B cell (primary cell): Measurements from ENCODE around the gene REEP6. TPM values are rescaled to one million over a fixed set of nuclear protein-coding genes. Genes with fewer than 3 reads are reported as not detected.
A peak's percentile ranks its signal among the peaks of the same experiment; 100 is the strongest.

Source experiments
- ATAC-seq: fragments of 200-7000 bp; cut with Tn5 transposase; one replicate; pipeline ENCODE4 v1.10.0; 2021; ENCODE audit warnings: low read depth, mild to moderate bottlenecking, moderate number of reproducible peaks, moderate library complexity
- CTCF ChIA-PET: fragments of 350-600 bp; sonication (Branson Sonifier 250); formaldehyde crosslinking; loops from one replicate; lab custom pipeline; 2021; ENCODE audit warnings: antibody characterized with exemption, inconsistent platforms; lab: Charles Lee
- POLR2A ChIA-PET: fragments of 350-600 bp; sonication (Branson Sonifier 250); formaldehyde crosslinking; loops from one replicate; lab custom pipeline; 2021; ENCODE audit warnings: antibody characterized with exemption; lab: Charles Lee
- DNase-seq: peaks from one replicate; pipeline ENCODE4 v3.0.0; 2013
- H2AFZ ChIP-seq: 2 replicates; pipeline ENCODE4 v1.6.1; 2012; ENCODE audit warnings: mild to moderate bottlenecking, low read depth, low read length; ENCODE audit not compliant: insufficient read depth, poor library complexity, severe bottlenecking
- H3K27ac ChIP-seq, 2 donors: 1 replicate in 1 of 2; 2 replicates in 1 of 2; pipeline ENCODE4 v1.5.1; 2012 to 2013; ENCODE audit warnings: low read length in 2 of 2, mild to moderate bottlenecking in 2 of 2, moderate library complexity in 1 of 2
- H3K27me3 ChIP-seq, 4 experiments: fragments of 200-600 bp in 1 of 4; sonication (generic) in 1 of 4; replicated peaks in 1 of 4; 1 replicate in 2 of 4; 2 replicates in 2 of 4; pipeline versions ENCODE4 v1.6.1 to v1.7.0; 2013 to 2016; ENCODE audit warnings: low read length in 3 of 4, mild to moderate bottlenecking in 2 of 4, mixed read lengths in 1 of 4, moderate library complexity in 1 of 4; ENCODE audit not compliant: insufficient read depth in 4 of 4, control insufficient read depth in 3 of 4; ENCODE audit errors: control extremely low read depth in 1 of 4
- H3K36me3 ChIP-seq, 2 experiments: replicated peaks in 1 of 2; 1 replicate in 1 of 2; 2 replicates in 1 of 2; pipeline versions ENCODE4 v1.6.1 to v1.7.1; 2013; ENCODE audit warnings: low read length in 1 of 2; ENCODE audit not compliant: insufficient read depth in 2 of 2, control insufficient read depth in 1 of 2; ENCODE audit errors: control extremely low read depth in 1 of 2, extremely low read depth in 1 of 2
- H3K4me1 ChIP-seq, 2 donors: fragments of 200-600 bp in 1 of 2; sonication (generic) in 1 of 2; 1 replicate in 1 of 2; 2 replicates in 1 of 2; pipeline versions ENCODE4 v1.5.1 to v1.6.1; 2013 to 2017; ENCODE audit warnings: low read length in 2 of 2; ENCODE audit not compliant: control insufficient read depth in 2 of 2, insufficient read depth in 2 of 2
- H3K4me2 ChIP-seq: replicated peaks from 2 replicates; pipeline ENCODE3; 2012; ENCODE audit warnings: mild to moderate bottlenecking, low read depth, low read length; ENCODE audit not compliant: poor library complexity, severe bottlenecking
- H3K4me3 ChIP-seq, 5 experiments: fragments of 200-600 bp in 1 of 5; sonication (generic) in 1 of 5; 1 replicate in 3 of 5; 2 replicates in 2 of 5; pipeline versions ENCODE4 v1.5.1 to v1.7.0; 2011 to 2016; ENCODE audit warnings: low read length in 4 of 5, mild to moderate bottlenecking in 4 of 5, low read depth in 2 of 5, control low read depth in 1 of 5, moderate library complexity in 1 of 5; ENCODE audit not compliant: insufficient read depth in 1 of 5; ENCODE audit errors: control extremely low read depth in 1 of 5, extremely low read depth in 1 of 5
- H3K79me2 ChIP-seq: fragments of 200-600 bp; sonication (generic); one replicate; pipeline ENCODE4 v1.6.0; 2016; ENCODE audit warnings: low read length; ENCODE audit not compliant: control insufficient read depth, insufficient read depth
- H3K9ac ChIP-seq: fragments of 200-600 bp; sonication (generic); 2 replicates; pipeline ENCODE4 v1.6.1; 2017; ENCODE audit warnings: mild to moderate bottlenecking, low read length, moderate library complexity
- H3K9me3 ChIP-seq, 3 donors: one replicate each; pipeline versions ENCODE4 v1.6.1 to v1.7.1; 2013; ENCODE audit warnings: low read length in 2 of 3; ENCODE audit not compliant: control insufficient read depth in 2 of 3, insufficient read depth in 1 of 3; ENCODE audit errors: control extremely low read depth in 1 of 3
- H4K20me1 ChIP-seq: 2 replicates; pipeline ENCODE4 v1.6.0; 2012; ENCODE audit warnings: mild to moderate bottlenecking, low read length; ENCODE audit not compliant: insufficient read depth, control insufficient read depth, poor library complexity, severe bottlenecking
- H3K27ac Mint-ChIP-seq: one replicate; pipeline ENCODE4 v1.8.0; 2021; ENCODE audit warnings: mixed read lengths
- H3K27me3 Mint-ChIP-seq: one replicate; pipeline ENCODE4 v1.8.0; 2021; ENCODE audit warnings: mixed read lengths
- H3K4me1 Mint-ChIP-seq: one replicate; pipeline ENCODE4 v1.8.0; 2021; ENCODE audit warnings: mixed read lengths
- H3K4me3 Mint-ChIP-seq: one replicate; pipeline ENCODE4 v1.8.0; 2021; ENCODE audit warnings: mixed read lengths
- H3K9me3 Mint-ChIP-seq: one replicate; pipeline ENCODE4 v1.8.0; 2022; ENCODE audit warnings: mixed read lengths; ENCODE audit not compliant: insufficient read depth
- EZH2 ChIP-seq: IDR thresholded peaks from 2 replicates; pipeline ENCODE4 v1.6.1; 2012; ENCODE audit warnings: borderline replicate concordance, low read depth, mild to moderate bottlenecking, moderate library complexity, low read length; ENCODE audit not compliant: insufficient read depth, poor library complexity, severe bottlenecking
- WGBS: methylation state at CpG from one replicate; pipeline ENCODE4 v1.1.5; 2013; ENCODE audit warnings: missing lambda C conversion rate; ENCODE audit not compliant: insufficient coverage; 5-methylcytosine and 5-hydroxymethylcytosine counted together
- intact Hi-C: fragments of 100-400 bp; cut with micrococcal nuclease; formaldehyde crosslinking; loops from one replicate; pipeline ENCODE4 v1.10.0; 2022
- polyA plus RNA-seq: library from polyadenylated mRNA; depleted of rRNA; stranded (reverse); fragments of >200 nt; gene quantifications from 2 replicates; pipeline ENCODE4 v1.2.3, GENCODE V29; 2012
- total RNA-seq, 2 donors: library from RNA; stranded (reverse); fragments of 120-200 nt in 1 of 2; gene quantifications; 1 replicate in 1 of 2; 2 replicates in 1 of 2; pipeline versions ENCODE4 v1.2.3 to v1.2.4, GENCODE V29; 2013 to 2022
- TF ChIP-seq, protein P1 (sequence below): fragments of 200-600 bp; IDR thresholded peaks from one replicate; pipeline ENCODE4 v1.8.0; 2022; ENCODE audit warnings: antibody characterized with exemption, mild to moderate bottlenecking

REEP6 gene
- total and polyA plus RNA-seq, 2 donors (not counting 1 experiment from before 2014, with no cell fraction given) = 0.64 to 1.1 TPM

DNA sequence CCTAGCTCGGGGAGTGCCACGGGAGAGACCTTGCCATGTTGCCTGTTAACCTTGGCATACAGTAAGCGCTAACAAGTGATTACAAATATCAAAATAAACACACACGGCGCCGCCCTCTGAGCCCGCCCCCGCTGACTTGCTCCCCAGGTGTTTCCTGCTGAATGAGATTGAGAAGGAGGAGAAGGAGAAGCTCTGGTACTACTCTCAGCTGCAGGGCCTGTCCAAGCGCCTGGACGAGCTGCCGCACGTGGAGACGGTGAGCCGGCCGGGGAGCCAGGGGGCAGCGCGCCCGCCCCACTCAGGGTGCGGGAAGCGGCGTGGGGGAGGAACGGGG lies 36.0 kb upstream of the REEP6 start:
- Histone ChIP-seq H3K4me1 (peaks cover 38 to 39% of the 10 kb centered on the region in 2 donors), H4K20me1 (peaks cover 7% of the 10 kb centered on the region), H2AFZ (no peak overlapping the region), H3K27ac (no peak overlapping the region), H3K4me2 (peak overlapping the region; percentile 80), H3K79me2 (no peaks in the 10 kb centered on the region), H3K9me3 (peaks cover 0 to 40% (median 0%) of the 10 kb centered on the region in 3 donors), H3K27me3 (peaks cover 0 to 74% (median 45%) of the 10 kb centered on the region in 4 experiments), H3K9ac (peak overlapping the region; percentile 54), H3K36me3 (no peaks in the 10 kb centered on the region), H3K4me3 (peak overlapping the region in 3 of 5 experiments; percentile 12 to 29 (median 15))
- CTCF ChIA-PET = interaction anchor here (0.5 to 2.8 kb wide), 3 partner anchors 10 to 420 kb away, joined by 3 to 11 read pairs (median 5); no protein-coding TSS in a partner anchor
- H3K4me1 Mint-ChIP-seq = peaks cover 24% of the 10 kb centered on the region
- WGBS = under 1% methylated on average over 14 of the region's 22 CpGs
- ATAC-seq (peak; percentile 34), DNase-seq (peak; percentile 67)
- POLR2A ChIA-PET = interaction anchor here (0.6 to 1.0 kb wide), 3 partner anchors 21 to 398 kb away, joined by 5 to 10 read pairs (median 7); partner anchors contain the start of gene REEP6
- intact Hi-C loops = loop anchor here (2.0 kb wide), 1 partner anchor 36 kb away; the partner anchor contains the start of genes PCSK4 and REEP6
- TF ChIP-seq, protein P1, sequence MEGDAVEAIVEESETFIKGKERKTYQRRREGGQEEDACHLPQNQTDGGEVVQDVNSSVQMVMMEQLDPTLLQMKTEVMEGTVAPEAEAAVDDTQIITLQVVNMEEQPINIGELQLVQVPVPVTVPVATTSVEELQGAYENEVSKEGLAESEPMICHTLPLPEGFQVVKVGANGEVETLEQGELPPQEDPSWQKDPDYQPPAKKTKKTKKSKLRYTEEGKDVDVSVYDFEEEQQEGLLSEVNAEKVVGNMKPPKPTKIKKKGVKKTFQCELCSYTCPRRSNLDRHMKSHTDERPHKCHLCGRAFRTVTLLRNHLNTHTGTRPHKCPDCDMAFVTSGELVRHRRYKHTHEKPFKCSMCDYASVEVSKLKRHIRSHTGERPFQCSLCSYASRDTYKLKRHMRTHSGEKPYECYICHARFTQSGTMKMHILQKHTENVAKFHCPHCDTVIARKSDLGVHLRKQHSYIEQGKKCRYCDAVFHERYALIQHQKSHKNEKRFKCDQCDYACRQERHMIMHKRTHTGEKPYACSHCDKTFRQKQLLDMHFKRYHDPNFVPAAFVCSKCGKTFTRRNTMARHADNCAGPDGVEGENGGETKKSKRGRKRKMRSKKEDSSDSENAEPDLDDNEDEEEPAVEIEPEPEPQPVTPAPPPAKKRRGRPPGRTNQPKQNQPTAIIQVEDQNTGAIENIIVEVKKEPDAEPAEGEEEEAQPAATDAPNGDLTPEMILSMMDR = no peak
- TF ChIP-seq EZH2 = no peak
- no peaks in the 10 kb centered on the region for H3K9me3 Mint-ChIP-seq
- H3K27ac Mint-ChIP-seq = no peak overlapping the region
- peak overlapping the region; percentile 68 for H3K4me3 Mint-ChIP-seq
- H3K27me3 Mint-ChIP-seq = peaks cover 37% of the 10 kb centered on the region
